Measurements from ENCODE around the gene MICU1. TPM values are rescaled to one million over a fixed set of nuclear protein-coding genes. Genes with fewer than 3 reads are reported as not detected.
"Not testable (repeated sequence)": the region's sequence is repeated elsewhere in the genome, so short reads cannot be mapped to it uniquely, and the experiment has no call there.

Gene MICU1
- total RNA-seq: 29.2 TPM

- peak; percentile 96 to 97 for DNase-seq (ENCODE audit: extremely low spot score in 2 of 2)
- Histone ChIP-seq H3K9me3 (no peaks in the 10 kb centered on the region), H3K4me1 (peaks cover 21% of the 10 kb centered on the region), H3K27ac (peak within 1 kb of the TSS; percentile 84), H3K27me3 (no peaks in the 10 kb centered on the region), H3K36me3 (no peaks in the 10 kb centered on the region), H3K4me3 (peak within 1 kb of the TSS; percentile 53 to 74)
- intact Hi-C loops (cut with DNase I): no loop called here
- peak in 1 of 3 experiments; percentile 9 for TF ChIP-seq CTCF (IDR thresholded peaks at IDR 0.05)
- TF ChIP-seq POLR2AphosphoS5 (IDR thresholded peaks at IDR 0.05; ENCODE audit: insufficient read depth in 1 of 2, low read depth in 1 of 2): peak; percentile 94 to 99
- TF ChIP-seq POLR2A (IDR thresholded peaks at IDR 0.05): peak in 1 of 2 donors; percentile 82
Observed at GRCh38 chr10:72625608-72626443, at the start of gene MICU1. TSS of gene MICU1 (minus strand) at chr10:72626079. CDS start at chr10:72566793, 59,286 bp downstream.

- H3K27ac ChIP-seq; DNase-seq (ENCODE audit: extremely low spot score in 2 of 2); H3K4me3 ChIP-seq; H3K27me3 ChIP-seq; intact Hi-C loops (cut with DNase I); H3K9me3 ChIP-seq; H3K4me1 ChIP-seq; H3K36me3 ChIP-seq: not testable (repeated sequence)
Observed at GRCh38 chr10:72674174-72674573, 48.3 kb upstream of the MICU1 start.

GRCh38 chr10:72673280-72673679 lies 47.4 kb upstream of the MICU1 start:
- Histone ChIP-seq H3K36me3 (no peaks in the 10 kb centered on the region), H3K4me1 (peaks cover 9% of the 10 kb centered on the region), H3K27ac (no peak overlapping the region), H3K27me3 (no peaks in the 10 kb centered on the region), H3K9me3 (no peaks in the 10 kb centered on the region), H3K4me3 (no peak overlapping the region)
- intact Hi-C loops (cut with DNase I): no loop called here
- TF ChIP-seq CTCF (IDR thresholded peaks at IDR 0.05): no peak
- no peak for TF ChIP-seq POLR2AphosphoS5 (IDR thresholded peaks at IDR 0.05; ENCODE audit: insufficient read depth in 1 of 2, low read depth in 1 of 2)
- TF ChIP-seq POLR2A (IDR thresholded peaks at IDR 0.05): no peak
- no peak for DNase-seq (ENCODE audit: extremely low spot score in 2 of 2)

- intact Hi-C loops (cut with DNase I): no loop called here
Observed at GRCh38 chr10:72667207-72667864, 41.5 kb upstream of the MICU1 start.

GRCh38 chr10:72665925-72666324 lies 40.0 kb upstream of the MICU1 start:
- no peaks in the 10 kb centered on the region for H3K9me3 ChIP-seq
- H3K4me1 ChIP-seq: no peaks in the 10 kb centered on the region
- DNase-seq (ENCODE audit: extremely low spot score in 2 of 2): no peak
- H3K4me3 ChIP-seq: no peak overlapping the region
- no peak for TF ChIP-seq POLR2A (IDR thresholded peaks at IDR 0.05)
- TF ChIP-seq CTCF (IDR thresholded peaks at IDR 0.05): no peak
- no peak for TF ChIP-seq POLR2AphosphoS5 (IDR thresholded peaks at IDR 0.05; ENCODE audit: insufficient read depth in 1 of 2, low read depth in 1 of 2)
- H3K27ac ChIP-seq: no peak overlapping the region
- intact Hi-C loops (cut with DNase I): no loop called here
- H3K36me3 ChIP-seq: no peaks in the 10 kb centered on the region
- no peaks in the 10 kb centered on the region for H3K27me3 ChIP-seq

More at GRCh38 chr10:72667207-72667864, 41.5 kb upstream of the MICU1 start:
- H3K36me3 ChIP-seq: no peaks in the 10 kb centered on the region
- no peaks in the 10 kb centered on the region for H3K4me1 ChIP-seq
- no peak overlapping the region for H3K4me3 ChIP-seq
- no peaks in the 10 kb centered on the region for H3K9me3 ChIP-seq
- no peak for DNase-seq (ENCODE audit: extremely low spot score in 2 of 2)
- H3K27ac ChIP-seq: no peak overlapping the region
- no peak for TF ChIP-seq POLR2A (IDR thresholded peaks at IDR 0.05)
- no peak for TF ChIP-seq POLR2AphosphoS5 (IDR thresholded peaks at IDR 0.05; ENCODE audit: insufficient read depth in 1 of 2, low read depth in 1 of 2)
- no peak for TF ChIP-seq CTCF (IDR thresholded peaks at IDR 0.05)
- no peaks in the 10 kb centered on the region for H3K27me3 ChIP-seq
